IMR-90 (cell line): ENCODE data around the gene ADGRG2. TPM values are rescaled to one million over a fixed set of nuclear protein-coding genes. Genes with fewer than 3 reads are reported as not detected.

Experiments
- ATAC-seq: fragments of 200-7000 bp; cut with Tn5 transposase; 2 replicates; pipeline ENCODE4 v1.9.1; 2020; ENCODE audit warnings: low read depth, mild to moderate bottlenecking, moderate library complexity
- BruUV-seq: library from RNA; stranded (reverse); fragments of 400-500 nt; replicated peaks from 2 replicates; lab custom pipeline; 2021; lab: Mats Ljungman, UMichigan
- CTCF ChIA-PET: fragments of 300-600 bp; formaldehyde crosslinking; extraction: SDS; loops from one replicate; lab custom pipeline; 2021; ENCODE audit warnings: antibody characterized with exemption; lab: Yijun Ruan, JAX
- POLR2A ChIA-PET: fragments of 300-600 bp; sonication (Branson Sonifier 250); formaldehyde crosslinking; loops from one replicate; lab custom pipeline; 2022; ENCODE audit warnings: antibody characterized with exemption; ENCODE audit not compliant: unreplicated experiment; lab: Charles Lee
- DNase-seq: peaks from one replicate; pipeline ENCODE4 v3.0.0; 2013
- H2AFZ ChIP-seq: replicated peaks from 2 replicates; pipeline ENCODE3; 2013; ENCODE audit warnings: low read length, mild to moderate bottlenecking; ENCODE audit not compliant: poor library complexity
- H2AK5ac ChIP-seq: 2 replicates; pipeline ENCODE4 v1.6.1; 2013; ENCODE audit warnings: low read depth, low read length, inconsistent platforms
- H2AK9ac ChIP-seq: replicated peaks from 2 replicates; pipeline ENCODE3; 2013; ENCODE audit warnings: mild to moderate bottlenecking, low read depth, low read length, moderate library complexity; ENCODE audit not compliant: poor library complexity
- H2BK120ac ChIP-seq: 2 replicates; pipeline ENCODE4 v1.6.1; 2013; ENCODE audit warnings: low read depth, low read length, inconsistent platforms
- H2BK15ac ChIP-seq: 3 replicates; pipeline ENCODE4 v1.6.1; 2013; ENCODE audit warnings: low read depth, low read length, inconsistent platforms
- H2BK20ac ChIP-seq: 2 replicates; pipeline ENCODE4 v1.6.1; 2013; ENCODE audit warnings: low read depth, mild to moderate bottlenecking, inconsistent platforms, low read length, moderate library complexity
- H2BK5ac ChIP-seq: 2 replicates; pipeline ENCODE4 v1.6.1; 2013; ENCODE audit warnings: mild to moderate bottlenecking, low read depth, low read length, inconsistent platforms; ENCODE audit not compliant: poor library complexity, severe bottlenecking
- H3K14ac ChIP-seq: replicated peaks from 2 replicates; pipeline ENCODE4 v1.6.1; 2013; ENCODE audit warnings: low read depth, low read length, inconsistent platforms
- H3K18ac ChIP-seq: 2 replicates; pipeline ENCODE4 v1.6.1; 2013; ENCODE audit warnings: low read depth, low read length, control low read depth
- H3K23ac ChIP-seq: 2 replicates; pipeline ENCODE4 v1.6.1; 2013; ENCODE audit warnings: low read depth, low read length, inconsistent platforms
- H3K27ac ChIP-seq: 2 replicates; pipeline ENCODE4 v1.5.1; 2013; ENCODE audit warnings: mild to moderate bottlenecking, control low read depth, low read length; ENCODE audit not compliant: insufficient read depth
- H3K27me3 ChIP-seq: 2 replicates; pipeline ENCODE4 v1.6.1; 2013; ENCODE audit warnings: low read length; ENCODE audit not compliant: control insufficient read depth, insufficient read depth
- H3K36me3 ChIP-seq: 2 replicates; pipeline ENCODE4 v1.6.1; 2013; ENCODE audit warnings: low read length, mixed read lengths; ENCODE audit not compliant: control insufficient read depth, insufficient read depth
- H3K4ac ChIP-seq: 2 replicates; pipeline ENCODE4 v1.6.1; 2013; ENCODE audit warnings: low read depth, low read length, inconsistent platforms
- H3K4me1 ChIP-seq: 2 replicates; pipeline ENCODE4 v1.6.1; 2013; ENCODE audit warnings: low read length, mixed read lengths; ENCODE audit not compliant: control insufficient read depth, insufficient read depth
- H3K4me2 ChIP-seq: 2 replicates; pipeline ENCODE4 v1.6.1; 2013; ENCODE audit warnings: low read depth, mild to moderate bottlenecking, control low read depth, low read length, moderate library complexity
- H3K4me3 ChIP-seq: 2 replicates; pipeline ENCODE4 v1.5.1; 2013; ENCODE audit warnings: low read depth, mild to moderate bottlenecking, control low read depth, low read length, moderate library complexity; ENCODE audit not compliant: insufficient read depth
- H3K56ac ChIP-seq: 2 replicates; pipeline ENCODE4 v1.6.1; 2013; ENCODE audit warnings: low read length, inconsistent platforms; ENCODE audit not compliant: insufficient read depth; ENCODE audit errors: extremely low read depth
- H3K79me1 ChIP-seq, 2 experiments: 2 replicates each; pipeline ENCODE4 v1.6.1; 2013; ENCODE audit warnings: low read length in 2 of 2, inconsistent platforms in 1 of 2, low read depth in 1 of 2
- H3K9ac ChIP-seq: 2 replicates; pipeline ENCODE4 v1.6.1; 2013; ENCODE audit warnings: low read depth, low read length, control low read depth
- H3K9me1 ChIP-seq: 2 replicates; pipeline ENCODE4 v1.6.1; 2013; ENCODE audit warnings: low read length, inconsistent platforms; ENCODE audit not compliant: insufficient read depth
- H3K9me3 ChIP-seq: 2 replicates; pipeline ENCODE4 v1.6.1; 2013; ENCODE audit warnings: low read length; ENCODE audit not compliant: control insufficient read depth, insufficient read depth
- H4K20me1 ChIP-seq: 2 replicates; pipeline ENCODE4 v1.6.1; 2013; ENCODE audit warnings: low read length, inconsistent platforms; ENCODE audit not compliant: insufficient read depth
- H4K5ac ChIP-seq: 2 replicates; pipeline ENCODE4 v1.6.1; 2013; ENCODE audit warnings: mild to moderate bottlenecking, low read depth, low read length, control low read depth
- H4K8ac ChIP-seq, 2 experiments: 2 replicates each; pipeline ENCODE4 v1.6.1; 2013; ENCODE audit warnings: low read depth in 2 of 2, low read length in 2 of 2, control low read depth in 1 of 2, inconsistent platforms in 1 of 2
- H4K91ac ChIP-seq: 2 replicates; pipeline ENCODE4 v1.6.1; 2013; ENCODE audit warnings: low read depth, low read length, inconsistent platforms; ENCODE audit not compliant: insufficient read depth
- CEBPB ChIP-seq: IDR thresholded peaks from 2 replicates; pipeline ENCODE4 v1.6.1; 2012; ENCODE audit warnings: low read depth, low read length, improper control_type of control experiment
- CHD1 ChIP-seq: IDR thresholded peaks from 2 replicates; pipeline ENCODE4 v1.6.1; 2012; ENCODE audit warnings: low read depth, low read length, improper control_type of control experiment
- CTCF ChIP-seq: conservative IDR thresholded peaks from 2 replicates; pipeline ENCODE4 v1.5.1; 2012; ENCODE audit warnings: mild to moderate bottlenecking, low read depth, low read length, improper control_type of control experiment
- FOS ChIP-seq: fragments of 150-350 bp; IDR thresholded peaks from 2 replicates; pipeline ENCODE4 v1.6.1; 2016; ENCODE audit warnings: low read depth, low read length
- MAZ ChIP-seq: IDR thresholded peaks from 2 replicates; pipeline ENCODE4 v1.6.1; 2012; ENCODE audit warnings: low read depth, mild to moderate bottlenecking, low read length, improper control_type of control experiment, moderate library complexity, borderline replicate concordance
- MXI1 ChIP-seq: IDR thresholded peaks from 2 replicates; pipeline ENCODE4 v1.6.1; 2012; ENCODE audit warnings: low read depth, mild to moderate bottlenecking, low read length, moderate library complexity, borderline replicate concordance
- NFE2L2 ChIP-seq: fragments of 150-350 bp; IDR thresholded peaks from 2 replicates; pipeline ENCODE4 v1.6.1; 2016; ENCODE audit warnings: low read depth, mild to moderate bottlenecking, low read length
- POLR2A ChIP-seq: IDR thresholded peaks from 2 replicates; pipeline ENCODE4 v1.6.1; 2012; ENCODE audit warnings: mild to moderate bottlenecking, low read depth, low read length
- RAD21 ChIP-seq: IDR thresholded peaks from 2 replicates; pipeline ENCODE4 v1.6.1; 2012; ENCODE audit warnings: low read length, improper control_type of control experiment
- RCOR1 ChIP-seq: IDR thresholded peaks from 2 replicates; pipeline ENCODE4 v1.6.1; 2012; ENCODE audit warnings: mild to moderate bottlenecking, low read length, improper control_type of control experiment; ENCODE audit not compliant: insufficient replicate concordance
- USF2 ChIP-seq: fragments of 150-350 bp; IDR thresholded peaks from 2 replicates; pipeline ENCODE4 v1.6.1; 2017; ENCODE audit warnings: mild to moderate bottlenecking, antibody characterized with exemption, low read length, low read depth
- WGBS, 2 experiments: methylation state at CpG; one replicate each; pipeline versions ENCODE4 v1.1.5 to v1.1.7; 2013; ENCODE audit warnings: missing lambda C conversion rate in 2 of 2; ENCODE audit not compliant: insufficient read length in 1 of 2; ENCODE audit errors: extremely low coverage in 2 of 2; 5-methylcytosine and 5-hydroxymethylcytosine counted together
- dilution Hi-C: fragments of 300-500 bp; cut with HindIII; formaldehyde crosslinking; loops from one replicate; pipeline ENCODE4 v1.14.3; 2018; ENCODE audit warnings: low sequenced_read_pairs; ENCODE audit not compliant: unreplicated experiment
- in situ Hi-C: fragments of 300-500 bp; cut with MboI; formaldehyde crosslinking; loops from 3 replicates; pipeline ENCODE4 v1.14.3; 2019; ENCODE audit warnings: low sequenced_read_pairs, inconsistent platforms, mixed read lengths
- intact Hi-C: fragments of 100-400 bp; cut with micrococcal nuclease; formaldehyde crosslinking; loops from 2 replicates; pipeline ENCODE4 v1.10.0; 2022
- polyA plus RNA-seq, 3 experiments: library from polyadenylated mRNA; depleted of rRNA; stranded (reverse); fragments of >200 nt; gene quantifications; 2 replicates each; pipeline ENCODE4 v1.2.3, GENCODE V29; 2012; ENCODE audit warnings: low replicate concordance in 1 of 3
- total RNA-seq: library from RNA; depleted of rRNA; stranded (reverse); fragments of >200 nt; gene quantifications from 2 replicates; pipeline ENCODE4 v1.2.3, GENCODE V29; 2012

Gene ADGRG2
- total and polyA plus RNA-seq, 2 of the 4 experiments (the other 2 are of a cell fraction): under 0.01 to 0.07 TPM

GRCh38 chrX:19024366-19024765 lies 97.9 kb downstream of the ADGRG2 start:
- intact Hi-C loops (loop anchor here (5.0 kb wide), 1 partner anchor 308 kb away; no protein-coding TSS in a partner anchor), in situ Hi-C loops (no loop called here), dilution Hi-C loops (no loop called here)
- no peaks in the 10 kb centered on the region for H3K79me1 ChIP-seq
- no peaks in the 10 kb centered on the region for H3K9me3 ChIP-seq
- H3K9me1 ChIP-seq: no peaks in the 10 kb centered on the region
- H4K5ac ChIP-seq: no peak overlapping the region
- no peak overlapping the region for H3K9ac ChIP-seq
- no peak overlapping the region for H2BK5ac ChIP-seq
- no peaks in the 10 kb centered on the region for H3K27me3 ChIP-seq
- H3K23ac ChIP-seq: no peak overlapping the region
- BruUV-seq: no TSS peak
- H3K4ac ChIP-seq: no peak overlapping the region
- no peak overlapping the region for H3K18ac ChIP-seq
- no peak overlapping the region for H2AK9ac ChIP-seq
- no peak overlapping the region for H3K14ac ChIP-seq
- no peak overlapping the region for H4K8ac ChIP-seq
- H2AFZ ChIP-seq: no peak overlapping the region
- DNase-seq (no peak), ATAC-seq (no peak)
- H3K4me3 ChIP-seq: no peak overlapping the region
- H2BK15ac ChIP-seq: no peak overlapping the region
- WGBS, 2 experiments: no CpG with 5 or more reads among the region's 4 CpGs
- H2AK5ac ChIP-seq: no peak overlapping the region
- no peaks in the 10 kb centered on the region for H4K20me1 ChIP-seq
- H4K91ac ChIP-seq: no peak overlapping the region
- CTCF ChIA-PET: interaction anchor here (0.6 to 1.4 kb wide), 2 partner anchors 25 to 946 kb away, joined by 3 to 9 read pairs; no protein-coding TSS in a partner anchor
- H3K56ac ChIP-seq: no peak overlapping the region
- no peak overlapping the region for H2BK20ac ChIP-seq
- no peaks in the 10 kb centered on the region for H3K4me1 ChIP-seq
- no peaks in the 10 kb centered on the region for H3K36me3 ChIP-seq
- H3K27ac ChIP-seq: no peak overlapping the region
- no peak overlapping the region for H2BK120ac ChIP-seq
- no peak overlapping the region for H3K4me2 ChIP-seq
- POLR2A ChIA-PET: no interaction called here
- TF ChIP-seq RCOR1 (no peak), POLR2A (no peak), USF2 (no peak), RAD21 (no peak), FOS (no peak), NFE2L2 (no peak), CTCF (no peak), MAZ (no peak), MXI1 (no peak), CEBPB (no peak), CHD1 (no peak)
